ENCODE data around the gene SNX25.

GRCh38 chr4:185218312-185218711 lies 8.9 kb downstream of the SNX25 start:
- TF ChIP-seq POLR2A (IDR thresholded peaks at IDR 0.05; ENCODE audit: low read depth) (no peak), CTCF (IDR thresholded peaks at IDR 0.05) (no peak), EP300 (IDR thresholded peaks at IDR 0.05) (no peak), POLR2AphosphoS5 (IDR thresholded peaks at IDR 0.05) (no peak)

Measured in esophagus muscularis mucosa (tissue), 4 donors.